ENCODE measurements around the gene SLC38A9. TPM values are rescaled to one million over a fixed set of nuclear protein-coding genes. Genes with fewer than 3 reads are reported as not detected.

Gene SLC38A9
- total and polyA plus RNA-seq, 9 of the 15 experiments (the other 6 are each of a cell fraction or from before 2014, with no cell fraction given) = 14.0 to 34.5 (median 20.7) TPM

- TF ChIP-seq ETS1 (conservative IDR thresholded peaks at IDR 0.05; ENCODE audit: control insufficient read depth, low read depth, low read length) (no peak), GTF2B (IDR thresholded peaks at IDR 0.05; ENCODE audit: extremely low read depth, insufficient read length) (no peak), ZC3H11A (IDR thresholded peaks at IDR 0.05; ENCODE audit: low read depth, low read length) (no peak), MIER1 (IDR thresholded peaks at IDR 0.05; ENCODE audit: low read depth) (no peak), THRA (IDR thresholded peaks at IDR 0.05) (no peak), KLF13 (tag; IDR thresholded peaks at IDR 0.05; ENCODE audit: borderline replicate concordance, low read depth) (no peak), ATF3 (IDR thresholded peaks at IDR 0.05) (no peak), ATF3 (CRISPR knock-in tag; conservative IDR thresholded peaks at IDR 0.05) (no peak), TGIF2 (CRISPR knock-in tag; IDR thresholded peaks at IDR 0.05) (no peak), KHSRP (IDR thresholded peaks at IDR 0.05) (no peak), GATA2 (CRISPR knock-in tag; IDR thresholded peaks at IDR 0.05) (no peak), FOXJ2 (tag; IDR thresholded peaks at IDR 0.05) (no peak), MEF2A (IDR thresholded peaks at IDR 0.05; ENCODE audit: control insufficient read depth, low read depth, low read length) (no peak), ZNF717 (CRISPR knock-in tag; IDR thresholded peaks at IDR 0.05) (no peak)
Measured at GRCh38 chr5:55580042-55580441, 132.1 kb downstream of the SLC38A9 start (continued).
